ENCODE results near the gene SUN5.

- TF ChIP-seq CTCF (IDR thresholded peaks at IDR 0.05) (no peak), ZNF317 (CRISPR knock-in tag; IDR thresholded peaks at IDR 0.05; ENCODE audit: borderline replicate concordance, low read depth) (no peak)
Measured at GRCh38 chr20:32959351-32960221, 44.6 kb downstream of the SUN5 start.
